Measurements from ENCODE around the gene CENPB. TPM values are rescaled to one million over a fixed set of nuclear protein-coding genes. Genes with fewer than 3 reads are reported as not detected.

Gene CENPB
- total RNA-seq, 2 experiments from 2014 or later, result 29.1 to 30.3 TPM

GRCh38 chr20:3775457-3776108 lies 11.0 kb downstream of the CENPB start:
- CTCF ChIA-PET, result interaction anchor here (1.1 kb wide), 1 partner anchor 43 kb away, joined by 3 read pairs; no protein-coding TSS in a partner anchor
- H3K4me3 Mint-ChIP-seq, result no peak overlapping the region
- intact Hi-C loops (cut with micrococcal nuclease), result no loop called here
- H3K36me3 Mint-ChIP-seq (ENCODE audit: low read depth), result no peaks in the 10 kb centered on the region
- peaks cover 15% of the 10 kb centered on the region for H3K27me3 Mint-ChIP-seq (ENCODE audit: low read depth)
- no peaks in the 10 kb centered on the region for H3K9me3 Mint-ChIP-seq
- no peak for DNase-seq
- no peak overlapping the region for H3K27ac Mint-ChIP-seq
- H3K4me1 Mint-ChIP-seq (ENCODE audit: low read depth), result peaks cover 17% of the 10 kb centered on the region

DNA sequence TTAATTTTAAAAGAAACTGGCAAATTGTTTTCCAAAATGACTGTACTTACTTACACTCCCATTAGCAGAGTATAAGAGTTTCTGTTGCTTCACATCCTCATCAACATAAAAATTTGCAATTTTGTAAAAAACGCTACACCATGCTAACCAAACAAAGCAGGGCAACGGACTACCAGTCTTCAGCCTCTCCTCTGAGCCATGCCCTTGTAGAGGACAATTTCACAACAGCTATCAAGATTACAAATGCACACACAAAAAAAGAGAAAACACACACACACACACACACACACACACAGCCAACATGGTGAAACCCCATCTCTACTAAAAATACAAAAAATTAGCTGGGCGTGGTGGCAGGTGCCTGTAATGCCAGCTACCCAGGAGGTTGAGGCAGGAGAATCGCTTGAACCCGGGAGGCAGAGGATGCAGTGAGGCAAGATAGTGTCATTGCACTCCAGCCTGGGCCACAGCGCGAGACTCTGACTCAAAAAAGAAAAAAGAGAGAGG lies 14.9 kb downstream of the CENPB start:
- no peaks in the 10 kb centered on the region for H3K36me3 Mint-ChIP-seq (ENCODE audit: low read depth)
- H3K4me3 Mint-ChIP-seq, result no peak overlapping the region
- CTCF ChIA-PET, result interaction anchor here (0.7 to 0.9 kb wide), 2 partner anchors 14 to 314 kb away, joined by 3 read pairs; partner anchors contain the start of gene CENPB
- DNase-seq, result no peak
- H3K9me3 Mint-ChIP-seq, result no peaks in the 10 kb centered on the region
- intact Hi-C loops (cut with micrococcal nuclease), result no loop called here
- H3K27ac Mint-ChIP-seq, result no peak overlapping the region
- peaks cover 17% of the 10 kb centered on the region for H3K4me1 Mint-ChIP-seq (ENCODE audit: low read depth)
- H3K27me3 Mint-ChIP-seq (ENCODE audit: low read depth), result no peaks in the 10 kb centered on the region

GRCh38 chr20:3768342-3769130 lies 18.0 kb downstream of the CENPB start:
- Mint-ChIP-seq H3K36me3 (ENCODE audit: low read depth) (no peaks in the 10 kb centered on the region), H3K4me3 (peak overlapping the region; percentile 82), H3K27me3 (ENCODE audit: low read depth) (no peaks in the 10 kb centered on the region), H3K9me3 (no peaks in the 10 kb centered on the region), H3K4me1 (ENCODE audit: low read depth) (peaks cover 33% of the 10 kb centered on the region), H3K27ac (peak overlapping the region; percentile 82)
- intact Hi-C loops (cut with micrococcal nuclease), result loop anchor here (1.0 to 5.0 kb wide), 7 partner anchors 10 to 361 kb away; partner anchors contain the start of genes DNAAF9, MAVS and PANK2
- peak; percentile 73 for DNase-seq
- CTCF ChIA-PET, result interaction anchor here (0.5 to 3.5 kb wide), 19 partner anchors 9 to 121 kb away, joined by 3 to 23 read pairs (median 5); partner anchors contain the start of gene SPEF1

DNA sequence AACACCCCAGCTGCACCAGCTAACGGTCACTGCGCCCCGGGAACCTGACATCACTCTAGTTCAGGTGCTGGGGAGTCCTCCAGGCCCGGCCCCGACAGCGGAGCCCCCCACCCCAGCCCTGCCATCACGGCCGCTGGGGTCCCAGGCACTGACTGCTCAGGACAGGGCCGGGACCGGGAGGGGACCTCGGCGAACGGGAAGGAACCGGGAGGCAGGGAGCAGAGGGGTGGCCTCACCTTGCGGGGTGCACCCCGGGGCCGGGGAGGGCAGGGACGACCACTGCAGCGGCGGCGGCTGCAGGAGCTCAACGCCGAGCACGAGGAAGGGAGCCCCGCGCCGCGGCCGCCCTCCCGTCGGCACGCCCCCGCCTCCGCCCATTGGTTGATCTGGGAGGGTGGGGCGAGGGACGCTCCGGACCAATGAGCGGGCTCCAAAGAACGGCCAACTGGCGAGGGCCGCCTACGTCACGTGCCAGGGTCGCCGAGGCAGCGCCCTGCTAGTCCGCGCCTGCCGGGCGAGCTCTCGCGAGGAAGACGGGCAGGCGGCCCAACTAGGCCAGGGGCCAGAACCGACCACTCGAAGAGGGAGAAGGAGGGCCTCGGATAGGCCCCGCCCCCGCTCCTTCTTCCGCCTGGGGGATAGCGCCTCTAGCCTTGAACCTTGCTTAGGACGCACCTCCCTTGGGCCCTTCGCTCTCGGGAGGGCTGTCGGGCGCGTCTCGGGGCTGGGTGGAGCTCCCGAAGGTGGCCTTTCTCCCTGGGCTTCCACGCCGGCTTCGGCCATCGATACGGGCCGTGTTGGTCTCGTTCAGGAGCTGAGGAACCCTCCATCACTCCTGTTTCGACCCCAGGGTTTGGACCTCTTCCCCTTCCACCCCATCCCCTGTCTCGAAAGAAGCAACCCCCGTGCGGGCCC lies 18.9 kb downstream of the CENPB start, which contains the start of gene ADISSP:
Gene ADISSP (minus strand): TSS at position 327 of the 915 bp plus-strand sequence. CDS start 7,653 bp downstream, outside the sequence.
- Mint-ChIP-seq H3K4me3 (peak within 1 kb of the TSS; percentile 82), H3K4me1 (ENCODE audit: low read depth) (peaks cover 33% of the 10 kb centered on the region), H3K36me3 (ENCODE audit: low read depth) (no peaks in the 10 kb centered on the region), H3K27me3 (ENCODE audit: low read depth) (no peaks in the 10 kb centered on the region), H3K27ac (peak within 1 kb of the TSS; percentile 82), H3K9me3 (no peaks in the 10 kb centered on the region)
- CTCF ChIA-PET, result interaction anchor here (0.6 to 3.5 kb wide), 18 partner anchors 10 to 559 kb away, joined by 3 to 23 read pairs (median 5); partner anchors contain the start of genes CENPB, ITPA and SPEF1
- peak; percentile 98 for DNase-seq
- intact Hi-C loops (cut with micrococcal nuclease), result loop anchor here (1.0 to 5.0 kb wide), 13 partner anchors 11 to 360 kb away; partner anchors contain the start of genes AP5S1, CDC25B, CENPB and DNAAF9

- DNase-seq, result peak; percentile 43
- Mint-ChIP-seq H3K4me3 (peak overlapping the region; percentile 82), H3K27me3 (ENCODE audit: low read depth) (no peaks in the 10 kb centered on the region), H3K27ac (no peak overlapping the region), H3K36me3 (ENCODE audit: low read depth) (no peaks in the 10 kb centered on the region), H3K9me3 (no peaks in the 10 kb centered on the region), H3K4me1 (ENCODE audit: low read depth) (peaks cover 33% of the 10 kb centered on the region)
- CTCF ChIA-PET, result interaction anchor here (0.7 to 3.5 kb wide), 8 partner anchors 11 to 169 kb away, joined by 3 to 23 read pairs (median 5); partner anchors contain the start of gene CENPB
- intact Hi-C loops (cut with micrococcal nuclease), result loop anchor here (1.0 to 5.0 kb wide), 8 partner anchors 14 to 360 kb away; partner anchors contain the start of genes AP5S1, CDC25B, CENPB and DNAAF9
Observed at GRCh38 chr20:3767110-3767426, 19.5 kb downstream of the CENPB start.

- Mint-ChIP-seq H3K4me1 (ENCODE audit: low read depth) (peaks cover 33% of the 10 kb centered on the region), H3K27ac (no peak overlapping the region), H3K4me3 (peak overlapping the region; percentile 82), H3K36me3 (ENCODE audit: low read depth) (peaks cover 2% of the 10 kb centered on the region), H3K27me3 (ENCODE audit: low read depth) (no peaks in the 10 kb centered on the region), H3K9me3 (no peaks in the 10 kb centered on the region)
- no peak for DNase-seq
- intact Hi-C loops (cut with micrococcal nuclease), result loop anchor here (1.0 to 5.0 kb wide), 8 partner anchors 15 to 359 kb away; partner anchors contain the start of genes AP5S1, CDC25B, CENPB and DNAAF9
- CTCF ChIA-PET, result interaction anchor here (0.6 to 1.7 kb wide), 5 partner anchors 12 to 62 kb away, joined by 3 to 6 read pairs (median 3); no protein-coding TSS in a partner anchor
Observed at GRCh38 chr20:3766422-3767109, 20.0 kb downstream of the CENPB start.

DNA sequence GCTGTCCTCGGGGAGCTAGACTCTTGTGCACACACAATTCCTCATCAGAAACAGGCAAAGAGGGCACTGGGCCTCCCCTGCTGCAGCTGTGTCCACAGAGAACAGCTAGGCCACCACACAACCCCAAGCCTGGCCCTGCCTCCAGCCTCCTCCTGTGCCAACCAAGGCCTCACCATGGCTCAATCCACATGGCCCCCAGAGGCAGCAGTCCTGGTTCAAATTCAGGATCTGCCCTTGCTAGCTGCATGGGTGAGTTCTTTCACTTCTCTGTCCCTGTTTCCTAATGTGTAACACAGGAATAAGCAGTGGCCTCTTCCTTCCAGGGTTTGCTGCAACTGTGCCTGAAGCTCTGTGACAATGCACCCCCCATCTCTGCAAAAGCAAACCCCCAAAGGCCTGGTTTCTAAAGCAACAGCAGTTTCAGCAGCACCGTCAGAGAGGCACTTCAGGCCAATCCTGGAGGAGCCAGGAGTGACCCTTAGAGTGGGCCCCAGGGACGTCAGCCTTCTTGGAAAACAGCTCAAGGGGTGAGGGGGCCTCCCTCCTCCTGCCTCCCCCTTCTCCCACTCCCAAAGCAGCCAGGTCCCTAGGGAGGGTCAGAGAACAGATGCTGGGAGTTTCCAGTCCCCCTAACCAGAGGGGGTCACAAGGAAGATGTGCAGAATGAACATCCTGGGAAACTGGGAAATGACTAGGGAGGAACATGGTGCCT lies 21.2 kb downstream of the CENPB start:
- peaks cover 33% of the 10 kb centered on the region for H3K4me1 Mint-ChIP-seq (ENCODE audit: low read depth)
- CTCF ChIA-PET, result interaction anchor here (0.6 to 1.3 kb wide), 4 partner anchors 14 to 827 kb away, joined by 3 to 5 read pairs (median 4); no protein-coding TSS in a partner anchor
- H3K27ac Mint-ChIP-seq, result no peak overlapping the region
- H3K9me3 Mint-ChIP-seq, result no peaks in the 10 kb centered on the region
- H3K4me3 Mint-ChIP-seq, result no peak overlapping the region
- peaks cover 3% of the 10 kb centered on the region for H3K36me3 Mint-ChIP-seq (ENCODE audit: low read depth)
- no peak for DNase-seq
- H3K27me3 Mint-ChIP-seq (ENCODE audit: low read depth), result no peaks in the 10 kb centered on the region
- intact Hi-C loops (cut with micrococcal nuclease), result loop anchor here (5.0 kb wide), 2 partner anchors 317 to 358 kb away; partner anchors contain the start of gene DNAAF9

DNA sequence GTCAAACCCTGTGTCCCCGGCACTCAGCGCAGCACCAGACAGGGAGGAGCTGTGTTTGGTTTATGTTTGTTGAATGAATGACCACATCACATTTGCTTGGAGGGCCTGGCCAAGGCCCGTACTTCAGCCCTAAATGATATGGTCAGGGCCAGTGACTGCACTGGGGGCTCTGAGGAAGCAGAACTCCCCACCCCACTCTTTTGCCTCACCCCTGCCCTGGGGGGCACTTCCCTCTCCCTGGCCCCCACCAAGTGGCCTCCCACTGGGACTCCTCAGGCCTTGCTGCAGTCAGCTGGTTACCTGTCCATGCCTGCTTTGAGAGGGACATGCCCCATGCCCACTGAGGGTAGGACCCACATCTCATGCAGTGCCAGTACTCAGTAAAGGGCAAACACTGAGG lies 21.9 kb downstream of the CENPB start:
- Mint-ChIP-seq H3K27ac (no peak overlapping the region), H3K4me3 (no peak overlapping the region), H3K36me3 (ENCODE audit: low read depth) (peaks cover 3% of the 10 kb centered on the region), H3K27me3 (ENCODE audit: low read depth) (no peaks in the 10 kb centered on the region), H3K9me3 (no peaks in the 10 kb centered on the region), H3K4me1 (ENCODE audit: low read depth) (peaks cover 32% of the 10 kb centered on the region)
- intact Hi-C loops (cut with micrococcal nuclease), result loop anchor here (5.0 kb wide), 2 partner anchors 318 to 357 kb away; partner anchors contain the start of gene DNAAF9
- DNase-seq, result no peak
- CTCF ChIA-PET, result interaction anchor here (1.3 to 1.5 kb wide), 3 partner anchors 10 to 54 kb away, joined by 3 to 5 read pairs (median 3); no protein-coding TSS in a partner anchor

DNA sequence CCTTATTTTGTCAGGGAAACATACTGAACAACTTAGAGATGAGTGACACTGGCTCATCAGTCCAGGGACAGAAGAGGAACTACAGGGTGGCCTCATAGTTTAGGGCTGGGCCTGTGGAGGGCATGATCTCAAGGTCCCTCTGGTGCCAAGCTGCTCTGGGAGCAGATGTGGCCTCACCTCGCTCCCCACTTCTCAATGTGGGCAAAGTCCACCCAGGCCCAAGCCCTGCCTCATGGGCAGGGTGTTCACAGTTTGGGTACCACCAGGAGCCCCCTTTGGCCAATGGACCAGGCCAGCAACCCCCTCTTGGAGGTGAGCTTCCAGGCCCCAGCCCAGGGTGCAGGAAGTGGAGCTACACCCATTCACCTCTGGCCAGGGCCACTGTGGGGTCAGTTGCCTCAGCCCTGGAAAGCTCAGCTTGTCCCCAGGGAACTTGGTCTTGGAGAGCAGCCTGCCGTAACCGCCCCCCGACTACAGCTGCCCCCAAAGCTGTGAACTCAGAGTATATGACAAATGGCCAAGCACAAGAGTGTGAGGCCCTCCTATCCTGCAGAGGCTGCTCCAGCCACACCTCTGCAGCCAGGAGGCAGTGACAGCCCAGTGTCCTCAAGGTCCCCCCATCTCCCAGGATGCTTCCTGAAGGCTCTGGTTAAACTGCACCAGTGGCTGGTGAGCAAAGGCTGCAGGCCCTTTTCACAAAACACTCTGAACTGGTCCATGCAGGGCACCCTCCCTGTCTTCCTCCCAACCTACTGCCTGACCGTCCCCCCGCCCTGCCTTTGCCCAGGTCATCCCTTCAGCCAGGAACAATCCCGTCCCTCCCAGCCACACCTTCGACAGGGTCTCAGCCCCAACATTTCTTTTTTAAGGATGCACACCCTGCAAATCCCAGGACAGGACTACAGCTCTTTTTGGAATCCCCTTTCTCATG lies 22.6 kb downstream of the CENPB start:
- H3K36me3 Mint-ChIP-seq (ENCODE audit: low read depth), result peaks cover 3% of the 10 kb centered on the region
- H3K27me3 Mint-ChIP-seq (ENCODE audit: low read depth), result no peaks in the 10 kb centered on the region
- no peak for DNase-seq
- intact Hi-C loops (cut with micrococcal nuclease), result no loop called here
- no peaks in the 10 kb centered on the region for H3K9me3 Mint-ChIP-seq
- no peak overlapping the region for H3K27ac Mint-ChIP-seq
- CTCF ChIA-PET, result interaction anchor here (1.3 to 1.5 kb wide), 2 partner anchors 9 to 13 kb away, joined by 3 to 5 read pairs; no protein-coding TSS in a partner anchor
- peaks cover 27% of the 10 kb centered on the region for H3K4me1 Mint-ChIP-seq (ENCODE audit: low read depth)
- no peak overlapping the region for H3K4me3 Mint-ChIP-seq
